NCI-H345 (cell line): ENCODE measurements around the gene ENHO.
A peak's percentile ranks its signal among the peaks of the same experiment; 100 is the strongest.
"Not testable (repeated sequence)": the region's sequence is repeated elsewhere in the genome, so short reads cannot be mapped to it uniquely, and the experiment has no call there.

Source experiments
- DNase-seq: peaks from one replicate; lab custom pipeline; 2025; lab: John Stamatoyannopoulos, UW

Gene ENHO

GRCh38 chr9:34506623-34507022 lies 16.2 kb downstream of the ENHO start:
- DNase-seq: no peak

GRCh38 chr9:34505370-34506120 lies 17.2 kb downstream of the ENHO start:
- DNase-seq: no peak

DNA sequence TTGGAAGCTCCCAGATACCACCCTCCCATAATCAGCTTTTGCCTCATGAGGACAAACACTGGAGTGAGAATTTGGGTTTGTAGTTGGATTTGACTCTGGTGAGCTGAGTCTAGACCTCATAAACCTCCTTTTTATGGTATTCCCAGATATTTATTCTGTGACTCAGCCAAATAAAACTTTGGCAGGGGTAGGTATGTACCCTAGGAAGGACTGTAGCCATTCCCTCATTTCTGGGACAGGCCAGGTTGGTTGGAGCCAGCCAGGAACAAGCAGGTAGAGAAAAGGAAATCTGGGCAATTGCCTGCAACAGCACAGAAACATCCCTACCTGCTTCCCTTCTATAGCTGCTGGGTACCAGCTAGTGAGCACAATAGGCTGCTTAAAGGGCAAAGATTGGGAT lies 19.4 kb downstream of the ENHO start:
- DNase-seq: no peak

DNA sequence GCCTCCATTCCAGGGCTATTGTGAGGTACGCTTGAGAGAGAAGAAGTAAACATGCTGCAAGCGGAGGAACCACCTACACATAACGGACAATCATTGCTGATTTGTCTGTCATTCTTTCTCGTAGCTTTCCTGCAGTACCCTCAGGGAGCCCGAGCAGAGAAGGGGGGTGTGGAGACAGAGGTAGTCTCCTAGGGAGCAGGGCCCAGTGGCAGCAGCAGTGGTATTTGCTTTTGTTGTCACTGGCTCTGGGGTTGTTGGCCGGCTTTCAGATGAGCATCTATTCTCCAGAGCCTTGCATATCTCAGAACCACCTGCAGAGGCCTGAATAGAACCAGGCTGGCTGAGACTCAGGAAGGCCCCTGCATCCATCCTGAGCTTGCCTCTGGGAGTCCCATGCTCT lies 19.9 kb downstream of the ENHO start:
- DNase-seq: no peak

GRCh38 chr9:34502471-34502870 lies 20.3 kb downstream of the ENHO start:
- DNase-seq: no peak

DNA sequence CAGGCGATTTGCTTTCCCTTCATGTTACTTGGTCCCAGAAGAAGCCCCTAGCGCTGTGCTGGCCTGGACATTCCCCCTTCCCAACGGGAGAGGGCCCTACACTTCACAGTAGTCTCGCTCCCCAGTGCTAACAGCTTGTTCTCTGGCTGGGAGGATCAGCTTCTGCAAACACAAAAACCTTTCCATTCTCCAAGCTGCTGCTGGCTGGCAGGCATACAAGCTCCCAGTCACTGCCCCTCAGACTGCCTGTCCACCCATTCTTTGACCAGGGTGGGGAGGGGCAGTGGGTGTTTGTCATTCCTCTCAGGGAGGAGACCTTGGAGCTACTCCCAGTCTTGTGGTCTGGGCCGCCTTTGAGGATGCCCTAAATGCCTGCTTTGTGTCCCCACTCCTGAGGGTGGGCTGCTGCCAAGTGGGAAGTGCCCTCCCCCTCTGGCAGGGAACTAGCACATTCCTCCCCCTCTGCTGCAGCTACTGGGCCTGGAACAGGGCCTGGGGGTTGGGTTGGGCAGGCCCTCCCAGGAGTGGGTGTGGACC lies 20.8 kb downstream of the ENHO start:
- DNase-seq: no peak

- no peak for DNase-seq
These were observed 21.4 kb downstream of the ENHO start for GRCh38 chr9:34501372-34501771.

DNA sequence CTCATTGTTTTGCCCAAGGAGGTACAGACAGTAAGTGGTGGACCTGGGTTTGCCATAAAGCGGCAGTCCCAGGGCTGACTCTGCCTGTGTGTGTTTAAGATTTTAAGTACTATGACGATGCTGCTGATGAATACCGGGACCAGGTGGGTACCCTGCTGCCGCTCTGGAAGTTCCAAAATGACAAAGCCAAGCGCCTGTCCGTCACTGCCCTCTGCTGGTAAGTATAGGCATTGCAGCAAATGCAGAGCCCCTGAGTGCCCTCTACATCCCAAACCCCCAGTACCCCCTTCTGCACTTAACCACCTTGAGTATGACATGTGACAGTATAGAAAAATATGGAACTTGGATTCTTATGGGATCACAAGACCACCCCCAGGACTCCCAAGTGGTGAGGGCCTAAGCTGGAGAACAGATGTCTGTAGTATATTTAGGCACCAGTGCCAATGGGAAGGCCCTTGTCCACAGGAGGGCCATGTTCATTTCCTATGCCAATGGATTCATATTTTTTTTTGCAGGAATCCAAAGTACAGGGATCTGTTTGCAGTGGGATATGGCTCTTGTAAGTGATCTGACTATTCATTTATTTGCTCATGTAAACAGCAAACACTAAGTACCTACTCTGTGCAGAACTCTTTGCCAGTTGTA lies 22.0 kb downstream of the ENHO start:
- DNase-seq: peak; percentile 64

DNA sequence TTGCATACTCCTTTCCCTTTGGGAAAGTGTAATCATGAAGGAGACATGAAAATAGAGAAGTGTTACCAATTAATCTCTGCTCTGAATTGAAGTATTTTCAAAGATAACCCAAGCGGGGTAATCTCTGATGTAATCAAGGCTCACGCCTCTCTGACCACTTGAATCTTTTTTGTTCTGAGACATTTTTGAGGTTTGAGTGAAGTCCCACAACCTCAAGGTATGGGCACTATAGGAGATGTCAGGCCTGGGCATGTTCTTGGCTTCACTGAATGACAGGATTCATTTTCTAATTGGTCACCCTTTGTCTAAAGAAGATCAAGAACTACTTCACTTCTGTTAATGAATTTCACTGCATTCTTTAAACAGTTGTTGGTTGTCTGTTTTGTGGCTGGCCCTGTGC lies 23.7 kb downstream of the ENHO start:
- no peak for DNase-seq

DNA sequence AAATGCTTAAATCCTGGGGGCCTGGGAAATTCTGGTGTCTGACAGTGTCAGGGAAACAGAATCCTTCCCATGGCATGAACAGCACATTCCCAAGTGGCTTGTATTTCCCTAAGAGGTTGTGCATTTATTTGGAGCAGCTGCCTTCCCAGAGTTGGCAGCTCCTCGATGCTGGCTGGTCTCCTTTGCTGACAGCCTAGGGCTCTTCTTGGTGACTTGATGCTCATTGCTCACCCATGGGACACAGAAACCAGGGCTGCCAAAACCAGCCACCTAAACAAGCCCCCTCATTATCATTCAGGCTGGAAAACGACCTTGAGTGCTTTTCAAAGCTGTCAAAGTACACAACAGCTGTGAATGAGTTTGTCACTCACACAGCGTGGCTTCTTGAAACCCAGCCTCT lies 24.2 kb downstream of the ENHO start:
- peak; percentile 42 for DNase-seq

GRCh38 chr9:34496149-34496712 lies 26.6 kb downstream of the ENHO start:
- DNase-seq: no peak

DNA sequence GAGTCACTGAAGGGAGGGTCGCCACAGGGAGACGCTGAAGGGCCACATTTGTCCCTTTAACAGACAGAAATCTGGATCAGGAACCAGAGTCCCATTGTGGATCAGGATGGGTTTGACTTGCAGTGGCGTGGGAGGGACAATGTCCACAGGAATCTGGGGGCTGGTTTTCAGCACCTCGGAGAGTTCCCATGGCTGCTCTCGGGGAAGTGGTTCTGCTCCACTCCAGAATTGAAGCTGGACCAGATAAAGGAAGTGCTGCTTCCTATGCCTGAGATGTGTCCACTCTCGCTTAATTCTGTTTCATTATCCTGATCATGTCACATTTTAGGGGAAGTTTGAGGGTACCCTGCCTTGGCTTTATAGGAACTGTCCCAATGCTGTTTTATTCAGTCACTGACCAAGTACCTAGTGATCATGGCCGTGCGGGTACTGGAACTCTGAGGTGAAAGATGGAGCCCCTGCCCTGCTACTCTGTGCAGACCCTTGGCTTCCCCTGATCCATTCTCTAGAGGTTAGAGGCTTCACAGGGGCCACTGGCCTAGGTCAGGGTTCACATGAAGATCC lies 28.7 kb downstream of the ENHO start:
- DNase-seq: no peak

DNA sequence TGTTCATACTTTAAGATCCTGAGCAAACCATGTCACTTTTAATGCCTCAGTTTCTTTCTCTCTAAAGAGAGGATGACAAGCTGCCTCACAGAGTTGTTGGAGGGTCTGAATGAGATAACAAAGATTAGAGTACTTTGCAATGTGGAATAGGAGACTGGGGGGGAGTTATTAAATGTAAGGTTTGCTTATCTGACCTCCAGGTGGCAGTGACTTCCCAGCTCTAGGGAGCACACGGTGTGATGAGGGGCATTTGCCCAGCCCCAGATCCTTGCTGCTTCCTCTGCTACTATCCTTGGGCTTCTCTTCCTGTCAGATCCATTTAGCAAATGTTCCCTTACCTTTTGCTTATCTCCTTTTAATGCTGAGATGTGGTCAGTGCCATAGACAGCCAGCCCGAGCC lies 30.7 kb downstream of the ENHO start:
- DNase-seq: no peak

DNA sequence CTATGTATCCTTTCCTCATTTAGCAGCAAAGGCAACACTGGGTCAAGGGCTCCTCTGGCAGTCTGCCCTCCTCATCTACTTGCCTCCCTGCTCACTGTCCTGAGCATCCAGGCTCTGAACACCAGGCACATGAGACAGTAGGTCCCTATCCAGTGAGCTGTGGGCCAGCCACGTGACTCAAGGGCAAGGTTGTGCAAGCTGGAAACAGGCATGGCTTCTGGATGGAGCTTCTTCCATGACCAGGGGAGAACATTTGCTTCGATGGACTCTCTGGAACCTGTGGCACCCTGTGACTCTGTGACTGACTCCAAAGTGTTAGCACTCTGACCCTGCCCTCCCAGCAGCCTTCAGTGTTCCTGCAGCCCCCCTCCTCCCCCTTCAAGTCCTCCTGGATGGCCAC lies 31.2 kb downstream of the ENHO start:
- DNase-seq: no peak

GRCh38 chr9:34490760-34491159 lies 32.0 kb downstream of the ENHO start:
- no peak for DNase-seq

DNA sequence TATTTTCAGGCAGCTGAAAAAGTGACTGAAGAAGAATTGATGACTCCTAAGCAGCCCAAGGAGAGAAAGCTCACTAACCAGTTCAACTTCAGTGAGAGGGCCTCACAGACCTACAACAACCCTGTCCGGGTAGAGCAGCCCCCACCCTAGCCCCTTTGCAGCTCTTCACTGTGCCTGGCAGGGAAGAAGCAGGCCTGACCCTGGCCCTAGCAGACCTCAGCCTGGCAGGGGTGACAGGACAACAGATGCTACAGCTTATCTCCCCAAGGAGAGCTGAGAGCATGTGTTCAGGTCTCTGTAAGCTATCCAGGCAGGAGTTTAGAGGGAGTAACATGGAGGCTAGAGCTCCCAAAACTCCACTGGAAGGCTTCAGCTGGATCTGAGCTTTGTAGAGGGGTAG lies 32.4 kb downstream of the ENHO start:
- DNase-seq: no peak

DNA sequence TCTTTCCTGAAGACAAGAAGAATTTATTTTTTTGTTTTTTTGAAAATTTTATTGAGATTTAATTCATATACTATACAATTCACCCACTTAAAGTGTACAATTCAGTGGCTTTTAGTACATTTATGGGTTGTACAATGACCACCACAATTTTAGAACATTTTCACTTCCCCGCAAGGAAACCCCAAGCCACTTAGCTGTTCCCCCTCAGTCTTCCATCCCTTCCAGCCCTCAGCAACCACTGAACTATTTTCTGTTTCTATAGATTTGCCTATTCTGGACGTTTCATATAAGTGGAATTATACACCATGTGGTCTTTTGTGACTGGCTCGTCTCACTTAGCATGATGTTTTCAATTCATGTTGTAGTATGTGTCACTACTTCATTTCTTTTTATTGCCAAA lies 36.2 kb downstream of the ENHO start:
- DNase-seq: no peak

- DNase-seq: no peak
These were observed 37.0 kb downstream of the ENHO start for GRCh38 chr9:34485822-34486221.

GRCh38 chr9:34484678-34485077 lies 38.1 kb downstream of the ENHO start:
- no peak for DNase-seq

DNA sequence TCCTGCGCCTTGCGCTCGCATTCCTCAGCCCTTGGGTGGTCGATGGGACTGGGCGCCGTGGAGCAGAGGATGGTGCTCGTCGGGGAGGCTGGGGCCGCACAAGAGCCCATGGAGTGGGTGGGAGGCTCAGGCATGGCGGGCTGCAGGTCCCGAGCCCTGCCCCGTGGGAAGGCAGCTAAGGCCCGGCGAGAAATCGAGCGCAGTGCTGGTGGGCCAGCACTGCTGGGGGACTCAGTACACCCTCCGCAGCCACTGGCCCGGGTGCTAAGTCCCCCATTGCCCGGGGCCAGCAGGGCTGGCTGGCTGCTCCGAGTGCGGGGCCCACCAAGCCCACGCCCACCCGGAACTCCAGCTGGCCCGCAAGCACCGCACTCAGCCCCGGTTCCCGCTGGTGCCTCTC lies 40.0 kb downstream of the ENHO start:
- not testable (repeated sequence) for DNase-seq

GRCh38 chr9:34481620-34482019 lies 41.2 kb downstream of the ENHO start:
- DNase-seq: not testable (repeated sequence)

DNA sequence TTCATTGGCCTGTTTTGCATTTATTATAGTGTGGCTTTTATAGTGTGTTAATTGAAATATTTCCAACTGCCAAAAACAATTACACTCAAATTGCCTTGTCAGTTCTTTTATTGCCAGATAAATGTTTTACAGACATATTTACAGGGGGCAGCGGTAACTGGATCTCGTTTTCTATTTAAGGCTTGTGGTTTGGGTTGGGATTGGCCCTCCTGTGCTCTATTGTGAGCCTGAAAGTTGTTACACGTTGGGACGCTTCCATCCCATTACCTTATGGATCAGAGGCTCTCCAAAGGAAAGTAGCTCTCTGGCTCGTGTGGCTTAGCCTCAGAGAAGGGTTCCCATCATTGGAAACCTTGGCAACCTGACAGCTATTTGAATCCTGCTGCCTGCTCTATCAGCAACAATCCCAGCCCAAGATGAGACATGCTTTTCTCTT lies 43.3 kb downstream of the ENHO start:
- DNase-seq: no peak

DNA sequence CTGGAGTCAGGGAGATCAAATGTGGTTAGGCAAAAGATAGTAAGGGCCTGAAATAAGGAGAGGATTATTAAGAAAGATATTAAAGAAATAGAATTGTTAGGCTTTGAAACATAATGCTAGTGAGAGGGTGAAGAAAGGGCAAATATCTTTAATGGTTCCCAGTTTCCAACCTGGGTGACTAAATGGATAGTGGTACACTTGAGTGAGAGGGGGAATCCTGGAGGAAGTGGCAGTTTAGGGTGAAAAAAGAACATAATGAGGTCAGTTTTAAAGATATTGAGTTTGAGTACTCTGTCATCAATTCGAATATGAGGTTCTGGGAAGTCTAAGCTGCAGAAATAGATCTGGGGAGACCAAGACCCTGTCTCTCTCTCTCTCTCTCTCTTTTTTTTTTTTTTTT lies 45.2 kb downstream of the ENHO start:
- DNase-seq: no peak
